WI38 (cell line): ENCODE measurements around the gene OSBPL9.
"Not testable (repeated sequence)": the region's sequence is repeated elsewhere in the genome, so short reads cannot be mapped to it uniquely, and the experiment has no call there.

ENCODE experiments used
- H3K4me3 ChIP-seq: 2 replicates; pipeline ENCODE4 v1.5.1; 2011; ENCODE audit warnings: low read depth, mild to moderate bottlenecking, control low read depth, low read length
- TF ChIP-seq, protein P1 (sequence below): IDR thresholded peaks from 2 replicates; pipeline ENCODE4 v1.5.1; 2012; ENCODE audit warnings: low read depth, mild to moderate bottlenecking, control low read depth, low read length

OSBPL9 gene

DNA sequence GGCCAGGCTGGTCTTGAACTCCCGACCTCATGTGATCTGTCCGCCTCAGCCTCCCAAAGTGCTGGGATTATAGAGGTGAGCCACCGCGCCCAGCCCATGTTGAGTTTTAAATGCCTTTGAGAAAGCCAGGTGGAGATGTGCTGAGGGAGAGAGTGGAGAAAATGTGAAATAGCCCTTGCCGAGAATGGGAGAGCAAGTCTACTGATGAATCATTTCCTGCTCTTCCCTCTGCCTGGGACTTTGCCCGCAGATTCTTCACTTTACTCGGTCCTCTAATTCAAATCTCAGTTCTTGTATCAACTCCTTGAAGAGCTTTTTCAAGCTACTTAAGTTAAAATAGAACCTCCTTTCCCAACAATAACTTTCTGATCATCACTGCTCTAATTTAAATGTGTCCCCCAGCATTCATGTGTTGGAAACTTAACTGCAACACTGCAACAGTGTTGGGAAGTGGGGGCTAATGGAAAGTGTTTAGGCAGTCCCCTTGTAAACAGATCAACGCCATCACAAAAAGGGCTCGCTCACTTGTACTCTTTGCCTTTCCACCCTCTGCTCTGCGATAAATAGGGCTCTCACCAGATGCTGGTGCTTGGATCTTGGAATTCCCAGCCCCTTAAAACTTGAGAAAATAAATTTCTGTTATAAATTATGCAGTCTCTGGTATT, 27.8 kb downstream of the OSBPL9 start:
- 0 out of 2 replicates have a peak overlapping the region, but pooled peaks have one; percentile 6 for H3K4me3 ChIP-seq
- TF ChIP-seq, protein P1, sequence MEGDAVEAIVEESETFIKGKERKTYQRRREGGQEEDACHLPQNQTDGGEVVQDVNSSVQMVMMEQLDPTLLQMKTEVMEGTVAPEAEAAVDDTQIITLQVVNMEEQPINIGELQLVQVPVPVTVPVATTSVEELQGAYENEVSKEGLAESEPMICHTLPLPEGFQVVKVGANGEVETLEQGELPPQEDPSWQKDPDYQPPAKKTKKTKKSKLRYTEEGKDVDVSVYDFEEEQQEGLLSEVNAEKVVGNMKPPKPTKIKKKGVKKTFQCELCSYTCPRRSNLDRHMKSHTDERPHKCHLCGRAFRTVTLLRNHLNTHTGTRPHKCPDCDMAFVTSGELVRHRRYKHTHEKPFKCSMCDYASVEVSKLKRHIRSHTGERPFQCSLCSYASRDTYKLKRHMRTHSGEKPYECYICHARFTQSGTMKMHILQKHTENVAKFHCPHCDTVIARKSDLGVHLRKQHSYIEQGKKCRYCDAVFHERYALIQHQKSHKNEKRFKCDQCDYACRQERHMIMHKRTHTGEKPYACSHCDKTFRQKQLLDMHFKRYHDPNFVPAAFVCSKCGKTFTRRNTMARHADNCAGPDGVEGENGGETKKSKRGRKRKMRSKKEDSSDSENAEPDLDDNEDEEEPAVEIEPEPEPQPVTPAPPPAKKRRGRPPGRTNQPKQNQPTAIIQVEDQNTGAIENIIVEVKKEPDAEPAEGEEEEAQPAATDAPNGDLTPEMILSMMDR, result no peak

DNA sequence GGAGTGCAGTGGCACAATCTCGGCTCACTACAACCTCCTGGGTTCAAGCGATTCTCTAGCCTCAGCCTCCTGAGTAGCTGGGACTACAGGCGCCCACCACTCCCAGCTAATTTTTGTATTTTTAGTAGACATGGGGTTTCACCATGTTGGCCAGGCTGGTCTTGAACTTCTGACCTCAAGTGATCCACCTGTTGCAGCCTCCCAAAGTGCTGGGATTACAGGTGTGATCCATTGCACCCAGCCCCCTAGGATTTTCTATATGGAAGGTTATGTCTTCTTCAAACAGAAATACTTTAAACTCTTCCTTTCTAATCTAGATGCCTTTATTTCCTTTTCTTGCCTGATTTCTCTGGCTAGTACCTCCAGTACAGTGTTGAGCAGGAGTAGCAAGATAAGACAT, 29.7 kb downstream of the OSBPL9 start:
- H3K4me3 ChIP-seq, result not testable (repeated sequence)

DNA sequence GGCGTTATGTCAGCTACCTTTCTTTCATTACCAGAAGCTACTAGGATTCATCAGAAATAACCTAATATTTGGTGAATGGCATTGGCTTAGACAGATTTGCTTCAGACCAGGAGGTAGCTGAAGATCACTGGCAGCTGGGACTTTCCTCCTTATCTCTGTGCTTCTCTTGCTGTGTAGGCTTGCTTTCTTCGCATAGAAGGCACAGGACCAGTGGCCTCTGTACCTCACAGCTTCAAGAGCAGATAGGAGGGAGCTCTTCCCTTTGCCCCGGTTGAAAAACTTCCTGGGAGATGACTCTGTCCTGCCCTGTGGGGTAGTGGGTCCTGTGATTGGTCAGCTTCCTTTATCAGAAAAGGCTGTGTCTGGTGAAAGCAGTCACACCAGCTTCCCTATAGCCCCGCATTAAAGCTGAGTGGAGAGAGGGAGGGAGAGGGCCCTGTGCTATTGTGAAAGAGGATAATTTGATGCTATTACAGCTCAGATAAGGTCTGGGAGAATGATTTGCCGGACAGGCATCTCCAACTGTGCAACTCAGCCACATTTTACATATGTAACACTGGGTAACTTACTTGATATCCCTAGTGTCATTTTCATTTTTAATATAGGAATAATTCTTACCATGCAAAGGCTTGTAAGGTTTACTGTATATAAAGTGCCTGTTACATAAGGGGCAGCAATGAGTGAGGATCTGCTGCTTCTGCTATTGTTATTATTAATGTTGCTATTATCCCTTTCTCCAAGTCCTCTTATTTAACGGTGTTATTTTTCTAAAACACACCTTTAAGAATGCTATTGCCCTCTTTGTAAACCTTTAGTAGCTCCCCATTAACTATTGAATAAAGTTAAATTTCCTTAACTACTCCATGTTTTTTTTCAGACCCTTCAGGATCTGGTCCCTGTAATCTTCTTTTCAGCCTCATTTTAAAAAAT, 31.6 kb downstream of the OSBPL9 start:
- no peak overlapping the region for H3K4me3 ChIP-seq
- TF ChIP-seq, protein P1, result no peak

DNA sequence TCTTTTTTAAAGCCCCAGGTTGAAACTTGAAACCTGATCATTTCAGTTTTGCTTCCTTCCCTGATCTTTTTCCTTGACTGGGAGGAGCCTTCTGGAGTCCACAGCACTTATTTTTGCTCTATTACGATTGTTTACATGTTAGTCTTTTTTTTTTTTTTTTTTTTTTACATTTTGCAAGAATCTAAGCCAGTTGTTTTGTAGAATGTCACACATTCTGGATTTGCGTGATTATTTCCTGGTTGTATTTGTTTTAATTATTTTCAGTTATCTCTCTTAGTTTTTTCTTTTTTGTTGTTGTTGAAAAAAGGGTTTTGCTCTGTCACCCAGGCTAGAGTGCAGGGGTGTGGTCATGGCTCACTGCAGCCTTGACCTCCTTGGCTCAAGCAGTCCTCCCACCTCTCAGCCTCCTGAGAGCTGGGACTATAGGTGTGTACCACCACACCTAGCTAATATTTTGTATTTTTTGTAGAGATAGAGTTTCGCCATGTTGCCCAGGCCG, 32.8 kb downstream of the OSBPL9 start:
- TF ChIP-seq, protein P1, result no peak
- H3K4me3 ChIP-seq, result no peak overlapping the region

DNA sequence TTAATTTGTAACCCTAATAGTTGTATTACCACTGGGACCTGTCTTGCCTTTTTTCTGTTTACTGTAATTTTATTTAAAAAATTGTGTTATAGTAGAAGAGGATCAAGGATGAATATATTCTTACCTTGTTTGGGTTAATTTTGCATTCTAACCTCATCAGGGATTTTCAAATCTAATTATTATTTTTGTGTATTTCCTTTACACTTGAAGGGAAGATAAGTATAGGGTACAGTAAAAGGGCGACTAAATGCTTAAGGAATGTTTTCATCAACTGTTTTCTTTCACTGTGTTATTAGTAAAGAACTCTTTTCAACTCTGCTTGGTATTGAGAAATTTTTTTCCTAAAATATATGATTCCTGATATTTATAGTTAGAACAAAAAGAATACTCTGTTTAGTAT, 33.3 kb downstream of the OSBPL9 start:
- no peak overlapping the region for H3K4me3 ChIP-seq
- TF ChIP-seq, protein P1, result no peak

DNA sequence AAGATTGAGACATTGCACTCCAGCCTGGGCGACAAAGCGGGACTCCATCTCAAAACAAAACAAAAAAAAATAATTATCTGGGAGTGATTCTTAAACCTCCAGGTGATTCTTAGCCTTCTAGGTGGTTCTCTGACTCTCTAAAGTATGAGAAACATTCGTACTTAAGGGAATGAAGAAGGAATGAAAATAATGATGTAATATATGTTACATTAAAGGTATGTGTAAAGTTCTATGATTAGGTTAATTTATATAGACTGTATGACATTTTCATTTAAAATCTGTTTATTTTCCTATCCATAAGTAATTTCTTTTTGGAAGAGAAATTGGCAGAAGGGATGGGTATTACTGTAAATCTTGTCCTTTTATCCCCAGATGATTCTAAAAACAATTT, 34.7 kb downstream of the OSBPL9 start:
- no peak overlapping the region for H3K4me3 ChIP-seq
- TF ChIP-seq, protein P1, result no peak

DNA sequence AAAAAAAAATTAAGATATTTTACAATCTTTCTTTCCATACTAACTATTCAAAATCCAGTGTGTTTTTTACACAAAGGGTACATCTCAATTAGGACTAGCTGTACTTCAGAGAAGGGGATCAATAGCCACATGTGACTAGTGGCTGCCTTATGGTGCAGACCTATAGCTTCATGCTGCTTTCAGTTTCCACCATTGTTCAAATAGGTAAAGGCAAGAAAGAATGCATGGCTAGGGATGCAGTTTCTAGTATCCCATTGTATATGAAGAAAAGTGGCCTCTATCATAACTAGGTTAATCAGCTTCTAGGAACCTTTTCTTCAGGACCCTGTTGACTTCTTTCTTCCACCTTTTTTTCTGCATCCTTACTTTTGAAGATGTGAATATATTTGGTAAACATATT, 35.7 kb downstream of the OSBPL9 start:
- TF ChIP-seq, protein P1, result no peak
- H3K4me3 ChIP-seq, result no peak overlapping the region
